A549 (cell line): ENCODE data around the gene SLC38A7. TPM values are rescaled to one million over a fixed set of nuclear protein-coding genes. Genes with fewer than 3 reads are reported as not detected.

Experiments used
- ATAC-seq, 2 experiments: fragments of 200-7000 bp in 1 of 2; fragments of >200 bp in 1 of 2; cut with Nextera tagmentation in 1 of 2; cut with Tn5 transposase in 1 of 2; 3 replicates each; pipeline versions ENCODE4 v1.8.0 to v1.9.1; 2018 to 2020; ENCODE audit warnings: mild to moderate bottlenecking in 1 of 2, moderate library complexity in 1 of 2
- CTCF ChIA-PET: fragments of 300-600 bp; sonication (Branson Sonifier 250); formaldehyde crosslinking; extraction: SDS; loops from one replicate; lab custom pipeline; 2021; ENCODE audit warnings: antibody characterized with exemption, inconsistent platforms; lab: Yijun Ruan, JAX
- POLR2A ChIA-PET: fragments of 350-600 bp; formaldehyde crosslinking; extraction: SDS; loops from one replicate; lab custom pipeline; 2021; ENCODE audit warnings: antibody characterized with exemption, inconsistent platforms; lab: Yijun Ruan, JAX
- DNase-seq, 2 experiments: peaks; one replicate each; pipeline versions ENCODE4 v3.0.0 to v3.0.0-alpha.2; 2011 to 2016; ENCODE audit warnings: low read depth in 1 of 2, low spot score in 1 of 2
- FAIRE-seq: peaks from 2 replicates; lab custom pipeline; 2011; peaks lifted over from hg19 to GRCh38; lab: Jason Lieb, UNC
- H3K27ac ChIP-seq, 2 experiments: fragments of >200 bp; sonication (Bioruptor Twin); formaldehyde crosslinking; 3 replicates each; pipeline ENCODE4 v1.5.1; 2016 to 2017
- H3K4me1 ChIP-seq: fragments of >200 bp; sonication (Bioruptor Twin); formaldehyde crosslinking; 3 replicates; pipeline ENCODE4 v1.6.1; 2016
- H3K4me2 ChIP-seq: fragments of >200 bp; sonication (Bioruptor Twin); formaldehyde crosslinking; 3 replicates; pipeline ENCODE4 v1.6.1; 2016
- H3K4me3 ChIP-seq: fragments of >200 bp; sonication (Bioruptor Twin); formaldehyde crosslinking; 3 replicates; pipeline ENCODE4 v1.5.1; 2016
- H3K9me3 ChIP-seq: fragments of >200 bp; sonication (Bioruptor Twin); formaldehyde crosslinking; 3 replicates; pipeline ENCODE4 v1.6.1; 2016
- CHD4 ChIP-seq: fragments of 200-600 bp; sonication (generic); IDR thresholded peaks from 2 replicates; pipeline ENCODE4 v1.6.1; 2016; ENCODE audit warnings: antibody characterized with exemption, mild to moderate bottlenecking, borderline replicate concordance
- GATA3 ChIP-seq: IDR thresholded peaks from 2 replicates; pipeline ENCODE4 v1.6.1; 2012; ENCODE audit warnings: borderline replicate concordance
- HOXB5 ChIP-seq: fragments of 250-450 bp; sonication (Bioruptor Pico); IDR thresholded peaks from 2 replicates; pipeline ENCODE4 v1.5.0; 2020; ENCODE audit warnings: mild to moderate bottlenecking, moderate library complexity
- KDM5A ChIP-seq: fragments of 200-600 bp; sonication (generic); IDR thresholded peaks from 2 replicates; pipeline ENCODE4 v1.6.1; 2016; ENCODE audit warnings: antibody characterized with exemption, mild to moderate bottlenecking
- MAZ ChIP-seq: fragments of 150-350 bp; IDR thresholded peaks from 2 replicates; pipeline ENCODE4 v1.6.1; 2014; ENCODE audit warnings: antibody characterized with exemption, low read depth, low read length, borderline replicate concordance
- NR3C1 ChIP-seq: fragments of >200 bp; sonication (Bioruptor Twin); formaldehyde crosslinking; IDR thresholded peaks from 3 replicates; pipeline ENCODE4 v1.6.1; 2017
- RAD21 ChIP-seq, 2 experiments: fragments of >200 bp in 1 of 2; sonication (Bioruptor Twin) in 1 of 2; formaldehyde crosslinking in 1 of 2; IDR thresholded peaks in 1 of 2; conservative IDR thresholded peaks in 1 of 2; 2 replicates in 1 of 2; 3 replicates in 1 of 2; pipeline ENCODE4 v1.6.1; 2012 to 2018; ENCODE audit warnings: inconsistent platforms in 1 of 2
- RARB ChIP-seq: fragments of 250-450 bp; sonication (Bioruptor Pico); IDR thresholded peaks from 2 replicates; pipeline ENCODE4 v1.8.0; 2021; ENCODE audit warnings: mild to moderate bottlenecking, moderate library complexity
- SMC3 ChIP-seq: fragments of >200 bp; sonication (Bioruptor Twin); formaldehyde crosslinking; IDR thresholded peaks from 3 replicates; pipeline ENCODE4 v1.6.1; 2018; ENCODE audit warnings: inconsistent platforms
- USF2 ChIP-seq: fragments of 450-650 bp; IDR thresholded peaks from 2 replicates; pipeline ENCODE4 v1.6.1; 2014; ENCODE audit warnings: antibody characterized with exemption
- WGBS: methylation state at CpG from one replicate; pipeline ENCODE4 v1.1.6; 2017; ENCODE audit errors: missing lambda C conversion rate; 5-methylcytosine and 5-hydroxymethylcytosine counted together
- polyA plus RNA-seq, 4 experiments: library from polyadenylated mRNA; depleted of rRNA in 3 of 4; stranded (reverse); fragments of >200 nt; fragmentation: RNase III in 1 of 4; extraction: RNeasy Plus Mini Kit Qiagen cat#74134 plus additional on column Dnase treatment in 1 of 4; gene quantifications; 2 replicates in 3 of 4; 3 replicates in 1 of 4; pipeline ENCODE4 v1.2.3, GENCODE V29; 2011 to 2017
- TF ChIP-seq, protein P1 (sequence below): IDR thresholded peaks from 2 replicates; pipeline ENCODE4 v1.6.1; 2012; ENCODE audit warnings: low read depth, borderline replicate concordance
- TF ChIP-seq, protein P2 (sequence below): IDR thresholded peaks from 2 replicates; pipeline ENCODE4 v1.6.1; 2012
- TF ChIP-seq, protein P3 (sequence below): fragments of 200-600 bp; sonication (generic); IDR thresholded peaks from 2 replicates; pipeline ENCODE4 v1.6.1; 2016; ENCODE audit warnings: antibody characterized with exemption, mild to moderate bottlenecking, moderate library complexity

SLC38A7 gene
- polyA plus RNA-seq, 2 of the 4 experiments (the other 2 are of a cell fraction) = 8.4 to 19.9 TPM

- H3K27ac ChIP-seq = no peak overlapping the region
- H3K9me3 ChIP-seq = no peaks in the 10 kb centered on the region
- ATAC-seq (no peak), DNase-seq (no peak), FAIRE-seq (no peak)
- no peak overlapping the region for H3K4me3 ChIP-seq
- ChIA-PET CTCF (interaction anchor here (0.6 to 1.1 kb wide), 2 partner anchors 18 to 40 kb away, joined by 4 to 7 read pairs; no protein-coding TSS in a partner anchor), POLR2A (interaction anchor here (0.8 kb wide), 1 partner anchor 8 kb away, joined by 3 read pairs; no protein-coding TSS in a partner anchor)
- H3K4me2 ChIP-seq = no peak overlapping the region
- TF ChIP-seq, protein P1, sequence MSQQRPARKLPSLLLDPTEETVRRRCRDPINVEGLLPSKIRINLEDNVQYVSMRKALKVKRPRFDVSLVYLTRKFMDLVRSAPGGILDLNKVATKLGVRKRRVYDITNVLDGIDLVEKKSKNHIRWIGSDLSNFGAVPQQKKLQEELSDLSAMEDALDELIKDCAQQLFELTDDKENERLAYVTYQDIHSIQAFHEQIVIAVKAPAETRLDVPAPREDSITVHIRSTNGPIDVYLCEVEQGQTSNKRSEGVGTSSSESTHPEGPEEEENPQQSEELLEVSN = no peak
- TF ChIP-seq KDM5A = no peak
- no peak for TF ChIP-seq CHD4
- no peaks in the 10 kb centered on the region for H3K4me1 ChIP-seq
- 93% methylated on average over 8 of the region's 8 CpGs for WGBS
Measured at GRCh38 chr16:58716468-58716867, 31.9 kb upstream of the SLC38A7 start.

DNA sequence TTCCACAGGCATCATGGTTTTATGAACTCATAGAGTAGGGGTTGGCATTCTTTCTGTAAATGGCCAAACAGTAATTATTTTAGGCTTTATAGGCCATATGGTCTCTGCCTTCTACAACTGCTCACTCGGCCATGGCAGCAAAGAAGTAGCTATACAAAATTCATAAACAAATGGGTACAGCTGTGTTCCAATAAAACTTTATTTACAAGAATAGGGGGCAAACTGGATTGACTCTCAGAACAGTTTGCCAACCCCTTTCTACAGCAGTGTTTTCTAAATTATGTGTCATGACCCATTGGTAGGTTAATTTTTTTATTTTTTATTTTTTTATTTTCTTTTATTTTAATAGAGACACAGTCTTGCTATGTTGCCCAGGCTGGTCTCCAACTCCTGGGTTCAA lies 29.2 kb upstream of the SLC38A7 start:
- Histone ChIP-seq H3K4me3 (no peak overlapping the region), H3K4me1 (no peaks in the 10 kb centered on the region), H3K4me2 (no peak overlapping the region), H3K27ac (no peak overlapping the region), H3K9me3 (no peaks in the 10 kb centered on the region)
- FAIRE-seq = no peak
- no peak for DNase-seq
- no peak for ATAC-seq
- POLR2A ChIA-PET = no interaction called here
- 93% methylated on average over 1 of the region's 1 CpG for WGBS
- CTCF ChIA-PET = interaction anchor here (1.4 to 1.9 kb wide), 2 partner anchors 21 to 42 kb away, joined by 4 to 8 read pairs; no protein-coding TSS in a partner anchor
- TF ChIP-seq CHD4 = no peak

DNA sequence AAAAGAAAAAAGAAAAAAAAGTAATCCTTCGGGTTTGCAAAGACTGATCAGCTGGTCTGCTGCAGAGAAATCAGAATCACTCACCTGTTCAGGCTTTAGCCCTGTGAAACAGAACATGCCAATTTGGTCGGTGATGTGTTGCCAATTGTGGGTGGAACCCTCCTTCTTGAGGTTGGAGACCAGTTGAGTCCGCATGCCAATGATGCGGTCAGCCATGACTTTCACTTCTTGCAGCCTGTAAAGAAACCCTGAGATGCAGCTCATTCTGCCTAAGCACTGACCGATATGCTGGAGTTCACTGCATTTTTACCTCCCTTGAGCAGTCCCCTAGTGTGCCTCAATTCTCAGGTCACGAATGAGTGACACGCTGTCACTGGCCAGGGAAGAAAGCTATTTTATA lies 24.8 kb upstream of the SLC38A7 start:
- ChIA-PET CTCF (interaction anchor here (1.8 kb wide), 1 partner anchor 47 kb away, joined by 4 read pairs; no protein-coding TSS in a partner anchor), POLR2A (no interaction called here)
- ATAC-seq = no peak
- H3K4me3 ChIP-seq = no peak overlapping the region
- no peaks in the 10 kb centered on the region for H3K9me3 ChIP-seq
- 93% methylated on average over 7 of the region's 7 CpGs for WGBS
- no peak overlapping the region for H3K4me2 ChIP-seq
- no peak for FAIRE-seq
- H3K4me1 ChIP-seq = no peaks in the 10 kb centered on the region
- no peak for TF ChIP-seq RARB (CRISPR knock-in tag)
- TF ChIP-seq, protein P2, sequence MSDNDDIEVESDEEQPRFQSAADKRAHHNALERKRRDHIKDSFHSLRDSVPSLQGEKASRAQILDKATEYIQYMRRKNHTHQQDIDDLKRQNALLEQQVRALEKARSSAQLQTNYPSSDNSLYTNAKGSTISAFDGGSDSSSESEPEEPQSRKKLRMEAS = no peak
- TF ChIP-seq, protein P1 = no peak
- TF ChIP-seq MAZ = no peak
- TF ChIP-seq USF2 = no peak
- TF ChIP-seq GATA3 = no peak
- no peak for TF ChIP-seq SMC3
- no peak for TF ChIP-seq NR3C1
- no peak for TF ChIP-seq HOXB5
- TF ChIP-seq, protein P3, sequence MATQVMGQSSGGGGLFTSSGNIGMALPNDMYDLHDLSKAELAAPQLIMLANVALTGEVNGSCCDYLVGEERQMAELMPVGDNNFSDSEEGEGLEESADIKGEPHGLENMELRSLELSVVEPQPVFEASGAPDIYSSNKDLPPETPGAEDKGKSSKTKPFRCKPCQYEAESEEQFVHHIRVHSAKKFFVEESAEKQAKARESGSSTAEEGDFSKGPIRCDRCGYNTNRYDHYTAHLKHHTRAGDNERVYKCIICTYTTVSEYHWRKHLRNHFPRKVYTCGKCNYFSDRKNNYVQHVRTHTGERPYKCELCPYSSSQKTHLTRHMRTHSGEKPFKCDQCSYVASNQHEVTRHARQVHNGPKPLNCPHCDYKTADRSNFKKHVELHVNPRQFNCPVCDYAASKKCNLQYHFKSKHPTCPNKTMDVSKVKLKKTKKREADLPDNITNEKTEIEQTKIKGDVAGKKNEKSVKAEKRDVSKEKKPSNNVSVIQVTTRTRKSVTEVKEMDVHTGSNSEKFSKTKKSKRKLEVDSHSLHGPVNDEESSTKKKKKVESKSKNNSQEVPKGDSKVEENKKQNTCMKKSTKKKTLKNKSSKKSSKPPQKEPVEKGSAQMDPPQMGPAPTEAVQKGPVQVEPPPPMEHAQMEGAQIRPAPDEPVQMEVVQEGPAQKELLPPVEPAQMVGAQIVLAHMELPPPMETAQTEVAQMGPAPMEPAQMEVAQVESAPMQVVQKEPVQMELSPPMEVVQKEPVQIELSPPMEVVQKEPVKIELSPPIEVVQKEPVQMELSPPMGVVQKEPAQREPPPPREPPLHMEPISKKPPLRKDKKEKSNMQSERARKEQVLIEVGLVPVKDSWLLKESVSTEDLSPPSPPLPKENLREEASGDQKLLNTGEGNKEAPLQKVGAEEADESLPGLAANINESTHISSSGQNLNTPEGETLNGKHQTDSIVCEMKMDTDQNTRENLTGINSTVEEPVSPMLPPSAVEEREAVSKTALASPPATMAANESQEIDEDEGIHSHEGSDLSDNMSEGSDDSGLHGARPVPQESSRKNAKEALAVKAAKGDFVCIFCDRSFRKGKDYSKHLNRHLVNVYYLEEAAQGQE = no peak
- no peak for TF ChIP-seq RAD21 (conservative IDR thresholded peaks at IDR 0.05 in 1 of 2, IDR thresholded peaks at IDR 0.05 in 1 of 2)
- no peak overlapping the region for H3K27ac ChIP-seq
- no peak for DNase-seq
